ENCODE results near the gene ZNF576.

ZNF576 gene

GRCh38 chr19:43562698-43563241 lies 33.6 kb upstream of the ZNF576 start:
- no peak for TF ChIP-seq CTCF (IDR thresholded peaks at IDR 0.05; ENCODE audit: control extremely low read depth, extremely low read depth, low read depth, missing control alignments)
- peak; percentile 51 for DNase-seq (ENCODE audit: extremely low spot score)
- ChIA-PET POLR2A (no interaction called here), CTCF (interaction anchor here (1.1 to 1.2 kb wide), 2 partner anchors 13 to 32 kb away, joined by 3 to 5 read pairs; no protein-coding TSS in a partner anchor)

GRCh38 chr19:43563816-43564457 lies 32.5 kb upstream of the ZNF576 start:
- ChIA-PET POLR2A (no interaction called here), CTCF (interaction anchor here (1.2 to 3.0 kb wide), 3 partner anchors 8 to 31 kb away, joined by 5 to 18 read pairs (median 5); partner anchors contain the start of gene ZNF575)
- DNase-seq (ENCODE audit: extremely low spot score): no peak
- TF ChIP-seq CTCF (IDR thresholded peaks at IDR 0.05; ENCODE audit: control extremely low read depth, extremely low read depth, low read depth, missing control alignments): no peak

- ChIA-PET POLR2A (no interaction called here), CTCF (interaction anchor here (0.8 to 3.0 kb wide), 4 partner anchors 9 to 32 kb away, joined by 3 to 18 read pairs (median 6); partner anchors contain the start of genes XRCC1 and ZNF575)
- DNase-seq (ENCODE audit: extremely low spot score): no peak
- TF ChIP-seq CTCF (IDR thresholded peaks at IDR 0.05; ENCODE audit: control extremely low read depth, extremely low read depth, low read depth, missing control alignments): no peak
Observed at GRCh38 chr19:43564800-43565199, 31.6 kb upstream of the ZNF576 start.

- ChIA-PET POLR2A (no interaction called here), CTCF (interaction anchor here (0.9 to 10.4 kb wide), 2 partner anchors 13 to 123 kb away, joined by 3 to 97 read pairs; no protein-coding TSS in a partner anchor)
- no peak for TF ChIP-seq CTCF (IDR thresholded peaks at IDR 0.05; ENCODE audit: control extremely low read depth, extremely low read depth, low read depth, missing control alignments)
- no peak for DNase-seq (ENCODE audit: extremely low spot score)
Observed at GRCh38 chr19:43569657-43570056, 26.7 kb upstream of the ZNF576 start.

GRCh38 chr19:43570174-43570791 lies 26.1 kb upstream of the ZNF576 start:
- ChIA-PET POLR2A (no interaction called here), CTCF (interaction anchor here (1.3 to 10.4 kb wide), 3 partner anchors 13 to 35 kb away, joined by 4 to 97 read pairs (median 9); partner anchors contain the start of gene IRGQ)
- DNase-seq (ENCODE audit: extremely low spot score): no peak
- no peak for TF ChIP-seq CTCF (IDR thresholded peaks at IDR 0.05; ENCODE audit: control extremely low read depth, extremely low read depth, low read depth, missing control alignments)

GRCh38 chr19:43572171-43572588 lies 24.2 kb upstream of the ZNF576 start:
- TF ChIP-seq CTCF (IDR thresholded peaks at IDR 0.05; ENCODE audit: control extremely low read depth, extremely low read depth, low read depth, missing control alignments): no peak
- no peak for DNase-seq (ENCODE audit: extremely low spot score)
- ChIA-PET POLR2A (no interaction called here), CTCF (interaction anchor here (1.3 to 10.4 kb wide), 3 partner anchors 15 to 30 kb away, joined by 3 to 97 read pairs (median 9); partner anchors contain the start of gene IRGQ)

Data from GM10248 (cell line).